Thymus (tissue), 11 donors: ENCODE data around the gene USP19. TPM values are rescaled to one million over a fixed set of nuclear protein-coding genes. Genes with fewer than 3 reads are reported as not detected.
A peak's percentile ranks its signal among the peaks of the same experiment; 100 is the strongest.

Experiments
- DNase-seq, 9 donors: peaks; one replicate each; pipeline ENCODE4 v3.0.0-alpha.2; 2013; ENCODE audit warnings: low spot score in 9 of 9, low read depth in 6 of 9, missing footprints in 1 of 9
- H3K27ac ChIP-seq, 2 donors: one replicate each; pipeline ENCODE4 v1.5.1; 2013; ENCODE audit warnings: control low read depth in 1 of 2, low read depth in 1 of 2, low read length in 1 of 2, mild to moderate bottlenecking in 1 of 2, moderate library complexity in 1 of 2
- H3K27me3 ChIP-seq, 2 donors: one replicate each; pipeline ENCODE4 v1.5.1; 2013; ENCODE audit warnings: low read length in 1 of 2; ENCODE audit not compliant: control insufficient read depth in 2 of 2, insufficient read depth in 1 of 2
- H3K36me3 ChIP-seq, 2 donors: one replicate each; pipeline ENCODE4 v1.5.1; 2013; ENCODE audit warnings: low read length in 1 of 2, mild to moderate bottlenecking in 1 of 2, moderate library complexity in 1 of 2; ENCODE audit not compliant: control insufficient read depth in 2 of 2, insufficient read depth in 2 of 2
- H3K4me1 ChIP-seq, 2 donors: one replicate each; pipeline ENCODE4 v1.5.1; 2013; ENCODE audit warnings: low read length in 2 of 2; ENCODE audit not compliant: control insufficient read depth in 2 of 2, insufficient read depth in 2 of 2
- H3K4me3 ChIP-seq, 2 donors: one replicate each; pipeline ENCODE4 v1.5.1; 2013; ENCODE audit warnings: low read length in 2 of 2, control low read depth in 1 of 2, mild to moderate bottlenecking in 1 of 2
- H3K9me3 ChIP-seq, 2 donors: one replicate each; pipeline ENCODE4 v1.5.1; 2013; ENCODE audit warnings: low read length in 1 of 2, mild to moderate bottlenecking in 1 of 2; ENCODE audit not compliant: control insufficient read depth in 2 of 2, insufficient read depth in 1 of 2
- WGBS: extraction: QIAGEN DNeasy Blood & Tissue Kit; methylation state at CpG from one replicate; pipeline ENCODE4 v1.1.7; 2013; 5-methylcytosine and 5-hydroxymethylcytosine counted together
- polyA plus RNA-seq: library from polyadenylated mRNA; stranded (reverse); fragments of 200-250 nt; gene quantifications from one replicate; pipeline ENCODE4 v1.2.3, GENCODE V29; 2013
- total RNA-seq: library from RNA; stranded (reverse); fragments of 120-200 nt; gene quantifications from one replicate; pipeline ENCODE4 v1.2.4, GENCODE V29; 2013
- donor health status: healthy.

The USP19 gene
- total and polyA plus RNA-seq, 2 donors: 25.2 to 31.5 TPM

GRCh38 chr3:49119036-49119435, 1.6 kb downstream of the USP19 start:
- no peak overlapping the region for H3K27ac ChIP-seq
- H3K4me1 ChIP-seq: peaks cover 16 to 25% of the 10 kb centered on the region in 2 donors
- WGBS: 97% methylated on average over 10 of the region's 10 CpGs
- no peaks in the 10 kb centered on the region for H3K27me3 ChIP-seq
- peaks cover 48 to 52% of the 10 kb centered on the region in 2 donors for H3K36me3 ChIP-seq
- H3K9me3 ChIP-seq: no peaks in the 10 kb centered on the region
- no peak for DNase-seq
- no peak overlapping the region for H3K4me3 ChIP-seq

GRCh38 chr3:49112262-49112661, 8.4 kb downstream of the USP19 start:
- Histone ChIP-seq H3K4me1 (no peaks in the 10 kb centered on the region), H3K4me3 (no peak overlapping the region), H3K27ac (no peak overlapping the region), H3K9me3 (peaks cover 0 to 1% of the 10 kb centered on the region in 2 donors), H3K36me3 (peaks cover 92 to 98% of the 10 kb centered on the region in 2 donors), H3K27me3 (no peaks in the 10 kb centered on the region)
- WGBS: 98% methylated on average over 14 of the region's 14 CpGs
- DNase-seq: no peak

GRCh38 chr3:49111347-49111746, 9.3 kb downstream of the USP19 start:
- H3K4me3 ChIP-seq: no peak overlapping the region
- DNase-seq: no peak
- WGBS: 98% methylated on average over 6 of the region's 6 CpGs
- H3K36me3 ChIP-seq: peaks cover 83 to 92% of the 10 kb centered on the region in 2 donors
- H3K9me3 ChIP-seq: peaks cover 0 to 1% of the 10 kb centered on the region in 2 donors
- H3K27ac ChIP-seq: no peak overlapping the region
- no peaks in the 10 kb centered on the region for H3K27me3 ChIP-seq
- H3K4me1 ChIP-seq: no peaks in the 10 kb centered on the region

DNA sequence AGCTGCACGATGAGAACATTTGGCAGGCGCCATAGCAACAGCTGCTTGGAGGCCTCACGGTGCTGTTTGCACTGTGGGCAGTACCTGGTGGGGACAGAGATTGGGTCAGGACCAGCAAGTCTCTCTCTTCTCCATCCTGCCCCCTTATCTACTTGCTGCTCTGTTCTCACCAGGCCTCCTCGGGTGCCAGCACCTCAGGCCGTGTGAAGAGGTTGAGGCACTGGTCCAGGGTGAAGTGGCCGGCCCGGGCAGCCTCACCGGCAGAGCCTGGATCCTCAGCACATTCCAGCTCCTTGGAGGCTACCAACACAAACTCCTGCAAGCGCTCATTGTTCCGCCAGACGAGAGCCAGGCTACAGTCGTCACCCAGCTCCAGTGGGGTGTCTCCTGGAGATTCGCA, 9.8 kb downstream of the USP19 start:
- Histone ChIP-seq H3K36me3 (peaks cover 77 to 89% of the 10 kb centered on the region in 2 donors), H3K4me3 (no peak overlapping the region), H3K27me3 (no peaks in the 10 kb centered on the region), H3K4me1 (no peaks in the 10 kb centered on the region), H3K9me3 (peaks cover 0 to 1% of the 10 kb centered on the region in 2 donors), H3K27ac (no peak overlapping the region)
- 97% methylated on average over 13 of the region's 13 CpGs for WGBS
- no peak for DNase-seq

GRCh38 chr3:49108346-49108745, 12.3 kb downstream of the USP19 start:
- no peak for DNase-seq
- Histone ChIP-seq H3K27me3 (no peaks in the 10 kb centered on the region), H3K36me3 (peaks cover 53 to 65% of the 10 kb centered on the region in 2 donors), H3K4me3 (no peak overlapping the region), H3K4me1 (peaks cover 11 to 14% of the 10 kb centered on the region in 2 donors), H3K27ac (no peak overlapping the region), H3K9me3 (peaks cover 1 to 10% of the 10 kb centered on the region in 2 donors)
- 95% methylated on average over 14 of the region's 14 CpGs for WGBS

GRCh38 chr3:49104427-49105291, 16.0 kb downstream of the USP19 start, which contains the start of gene QARS1:
Gene QARS1 (minus strand): TSS chr3:49104757. CDS start chr3:49104733, 24 bp downstream.
- peaks cover 44 to 64% of the 10 kb centered on the region in 2 donors for H3K36me3 ChIP-seq
- peak; percentile 73 to 95 (median 87) for DNase-seq
- H3K9me3 ChIP-seq: peaks cover 0 to 10% of the 10 kb centered on the region in 2 donors
- no peaks in the 10 kb centered on the region for H3K27me3 ChIP-seq
- peaks cover 11 to 14% of the 10 kb centered on the region in 2 donors for H3K4me1 ChIP-seq
- 3% methylated on average over 50 of the region's 50 CpGs for WGBS
- peak within 1 kb of the TSS; percentile 78 to 94 for H3K27ac ChIP-seq
- peak within 1 kb of the TSS; percentile 83 to 98 for H3K4me3 ChIP-seq

DNA sequence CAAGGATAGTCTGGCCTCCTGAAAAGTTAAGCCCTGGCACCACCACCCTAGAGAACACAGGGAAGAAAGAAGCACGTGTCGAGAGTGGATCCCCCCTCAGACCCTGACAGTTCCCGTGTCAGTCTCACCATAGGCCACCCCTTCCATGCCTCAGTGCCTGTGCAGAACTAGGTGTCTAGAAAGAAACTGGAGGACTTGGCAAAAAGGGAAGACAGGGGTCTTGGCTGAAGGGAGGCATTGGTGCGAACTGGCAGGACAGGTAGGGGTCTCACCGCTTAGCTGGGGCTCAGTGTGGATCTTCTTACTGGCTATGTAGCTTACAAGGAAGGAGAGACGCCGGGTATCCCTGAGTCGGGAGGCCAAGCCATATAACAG, 16.6 kb downstream of the USP19 start:
- peak overlapping the region; percentile 83 to 98 for H3K4me3 ChIP-seq
- 8% methylated on average over 8 of the region's 8 CpGs for WGBS
- no peaks in the 10 kb centered on the region for H3K27me3 ChIP-seq
- no peak for DNase-seq
- H3K4me1 ChIP-seq: peaks cover 11 to 14% of the 10 kb centered on the region in 2 donors
- peaks cover 44 to 64% of the 10 kb centered on the region in 2 donors for H3K36me3 ChIP-seq
- H3K9me3 ChIP-seq: peaks cover 0 to 10% of the 10 kb centered on the region in 2 donors
- peak overlapping the region; percentile 78 to 94 for H3K27ac ChIP-seq

DNA sequence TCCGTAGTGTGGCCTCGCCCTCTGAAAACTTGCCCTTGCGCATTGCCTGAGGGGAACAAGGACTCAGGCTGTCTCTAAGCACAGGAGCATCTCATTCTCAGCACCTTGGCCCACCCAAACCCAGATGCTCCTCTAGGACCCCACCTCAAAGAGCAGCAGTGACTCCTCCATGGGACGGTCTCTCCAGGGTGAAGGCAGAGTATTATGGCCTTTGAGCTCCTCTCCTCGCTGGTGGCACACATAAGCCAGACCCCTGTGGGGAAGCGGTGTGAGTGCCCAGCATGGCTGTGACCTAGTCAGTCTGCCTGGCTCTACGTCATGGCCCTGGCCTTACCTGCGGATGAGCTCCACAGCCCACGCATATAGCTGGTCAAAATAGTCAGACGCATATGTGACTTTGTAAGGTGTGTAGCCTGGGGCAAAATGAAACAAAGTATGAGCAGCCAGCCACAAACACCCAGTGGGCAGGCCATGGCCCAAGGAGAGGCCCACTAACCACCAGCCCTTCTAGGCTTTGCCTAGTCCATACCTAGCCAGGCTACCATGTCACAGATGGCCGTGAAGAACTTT, 20.5 kb downstream of the USP19 start:
- Histone ChIP-seq H3K9me3 (peaks cover 0 to 10% of the 10 kb centered on the region in 2 donors), H3K4me1 (peaks cover 10 to 13% of the 10 kb centered on the region in 2 donors), H3K27ac (no peak overlapping the region), H3K27me3 (no peaks in the 10 kb centered on the region), H3K36me3 (peaks cover 56 to 67% of the 10 kb centered on the region in 2 donors), H3K4me3 (no peak overlapping the region)
- no peak for DNase-seq
- 97% methylated on average over 11 of the region's 11 CpGs for WGBS
